Measurements from ENCODE around the gene PGAP1. TPM values are rescaled to one million over a fixed set of nuclear protein-coding genes. Genes with fewer than 3 reads are reported as not detected.

Gene PGAP1
- total RNA-seq, 4 donors from 2014 or later: 15.8 to 26.6 (median 18.8) TPM

GRCh38 chr2:196939371-196939770 is 12.9 kb upstream of the PGAP1 start:
- DNase-seq: no peak
- in situ Hi-C loops (cut with MboI; ENCODE audit: low pct_ligation_motif_present in 1 of 4, low pct_unique_long_range_greater_than_20kb in 1 of 4, low sequenced_read_pairs in 3 of 4) (no loop called here), intact Hi-C loops (cut with DNase I; ENCODE audit: low total_unique reads) (no loop called here)
- H3K27me3 ChIP-seq: no peaks in the 10 kb centered on the region
- no peaks in the 10 kb centered on the region for H3K9me3 ChIP-seq
- WGBS, 2 donors (ENCODE audit: low coverage in 1 of 2): 100% methylated on average over 1 of the region's 1 CpG; no CpG with 5 or more reads in 1 of the 2 donors
- H3K36me3 ChIP-seq: no peaks in the 10 kb centered on the region
- H3K4me1 ChIP-seq: no peaks in the 10 kb centered on the region
- H3K27ac ChIP-seq: no peak overlapping the region
- TF ChIP-seq EP300 (IDR thresholded peaks at IDR 0.05; ENCODE audit: low read depth): no peak
- no peak for TF ChIP-seq POLR2A (IDR thresholded peaks at IDR 0.05)
- TF ChIP-seq CTCF (IDR thresholded peaks at IDR 0.05): no peak
- TF ChIP-seq POLR2AphosphoS5 (IDR thresholded peaks at IDR 0.05): no peak
- no peak overlapping the region for H3K4me3 ChIP-seq

GRCh38 chr2:196935432-196935831 is 8.9 kb upstream of the PGAP1 start:
- no peaks in the 10 kb centered on the region for H3K4me1 ChIP-seq
- in situ Hi-C loops (cut with MboI; ENCODE audit: low pct_ligation_motif_present in 1 of 4, low pct_unique_long_range_greater_than_20kb in 1 of 4, low sequenced_read_pairs in 3 of 4) (no loop called here), intact Hi-C loops (cut with DNase I; ENCODE audit: low total_unique reads) (no loop called here)
- H3K27me3 ChIP-seq: no peaks in the 10 kb centered on the region
- 40 to 41% methylated on average over 2 of the region's 2 CpGs for WGBS, 2 donors (ENCODE audit: low coverage in 1 of 2)
- DNase-seq: no peak
- no peak overlapping the region for H3K4me3 ChIP-seq
- H3K27ac ChIP-seq: no peak overlapping the region
- H3K36me3 ChIP-seq: no peaks in the 10 kb centered on the region
- no peaks in the 10 kb centered on the region for H3K9me3 ChIP-seq
- TF ChIP-seq POLR2A (IDR thresholded peaks at IDR 0.05) (no peak), EP300 (IDR thresholded peaks at IDR 0.05; ENCODE audit: low read depth) (no peak), POLR2AphosphoS5 (IDR thresholded peaks at IDR 0.05) (no peak), CTCF (IDR thresholded peaks at IDR 0.05) (no peak)

- in situ Hi-C loops (cut with MboI; ENCODE audit: low pct_ligation_motif_present in 1 of 4, low pct_unique_long_range_greater_than_20kb in 1 of 4, low sequenced_read_pairs in 3 of 4): no loop called here
- H3K27ac ChIP-seq: no peak overlapping the region
- no peak overlapping the region for H3K4me3 ChIP-seq
- no peaks in the 10 kb centered on the region for H3K36me3 ChIP-seq
- TF ChIP-seq EP300 (IDR thresholded peaks at IDR 0.05; ENCODE audit: low read depth) (no peak), POLR2AphosphoS5 (IDR thresholded peaks at IDR 0.05) (no peak)
- H3K27me3 ChIP-seq: no peaks in the 10 kb centered on the region
- H3K4me1 ChIP-seq: no peaks in the 10 kb centered on the region
- no peaks in the 10 kb centered on the region for H3K9me3 ChIP-seq
- WGBS, 2 donors (ENCODE audit: low coverage in 1 of 2): 64 to 91% methylated on average over 1 of the region's 1 CpG
- intact Hi-C loops (cut with DNase I; ENCODE audit: low total_unique reads): no loop called here
- DNase-seq: no peak
These were observed 8.2 kb upstream of the PGAP1 start for GRCh38 chr2:196934672-196935071.

GRCh38 chr2:196931555-196931954 is 5.0 kb upstream of the PGAP1 start:
- in situ Hi-C loops (cut with MboI; ENCODE audit: low pct_ligation_motif_present in 1 of 4, low pct_unique_long_range_greater_than_20kb in 1 of 4, low sequenced_read_pairs in 3 of 4): no loop called here
- TF ChIP-seq EP300 (IDR thresholded peaks at IDR 0.05; ENCODE audit: low read depth) (no peak), POLR2AphosphoS5 (IDR thresholded peaks at IDR 0.05) (no peak), POLR2A (IDR thresholded peaks at IDR 0.05) (no peak), CTCF (IDR thresholded peaks at IDR 0.05) (no peak)
- intact Hi-C loops (cut with DNase I; ENCODE audit: low total_unique reads): no loop called here
- Histone ChIP-seq H3K27me3 (no peaks in the 10 kb centered on the region), H3K36me3 (no peaks in the 10 kb centered on the region), H3K4me3 (no peak overlapping the region), H3K4me1 (peaks cover 4 to 7% (median 6%) of the 10 kb centered on the region in 4 donors), H3K9me3 (no peaks in the 10 kb centered on the region), H3K27ac (no peak overlapping the region)
- no peak for DNase-seq
- WGBS, 2 donors (ENCODE audit: low coverage in 1 of 2): 64 to 78% methylated on average over 2 of the region's 2 CpGs
